SH-SY5Y (cell line): ENCODE data around the gene TSC22D4.

Source experiments
- GATA2 ChIP-seq: IDR thresholded peaks from 2 replicates; pipeline ENCODE4 v1.6.1; 2011; ENCODE audit warnings: mild to moderate bottlenecking, low read depth, low read length
- GATA3 ChIP-seq: IDR thresholded peaks from 2 replicates; pipeline ENCODE4 v1.6.1; 2011; ENCODE audit warnings: low read depth, mild to moderate bottlenecking, low read length, moderate library complexity

The TSC22D4 gene

GRCh38 chr7:100492738-100493475 lies 13.9 kb upstream of the TSC22D4 start:
- no peak for TF ChIP-seq GATA2
- no peak for TF ChIP-seq GATA3

GRCh38 chr7:100491192-100491578 lies 12.2 kb upstream of the TSC22D4 start:
- no peak for TF ChIP-seq GATA3
- TF ChIP-seq GATA2: no peak

GRCh38 chr7:100490483-100491191 lies 11.6 kb upstream of the TSC22D4 start:
- TF ChIP-seq GATA3: no peak
- no peak for TF ChIP-seq GATA2

- TF ChIP-seq GATA3: no peak
- no peak for TF ChIP-seq GATA2
Observed at GRCh38 chr7:100489824-100490223, 10.8 kb upstream of the TSC22D4 start.

- TF ChIP-seq GATA2: no peak
- no peak for TF ChIP-seq GATA3
Observed at GRCh38 chr7:100489121-100489520, 10.1 kb upstream of the TSC22D4 start.

- no peak for TF ChIP-seq GATA3
Observed at GRCh38 chr7:100488333-100489095, 9.5 kb upstream of the TSC22D4 start.

GRCh38 chr7:100486753-100487446 lies 7.9 kb upstream of the TSC22D4 start:
- TF ChIP-seq GATA3: no peak
- TF ChIP-seq GATA2: no peak

GRCh38 chr7:100486111-100486636 lies 7.2 kb upstream of the TSC22D4 start:
- no peak for TF ChIP-seq GATA3
- no peak for TF ChIP-seq GATA2

GRCh38 chr7:100485471-100485876 lies 6.5 kb upstream of the TSC22D4 start:
- no peak for TF ChIP-seq GATA2
- no peak for TF ChIP-seq GATA3

GRCh38 chr7:100484673-100485045 lies 5.6 kb upstream of the TSC22D4 start:
- TF ChIP-seq GATA2 (no peak), GATA3 (no peak)

GRCh38 chr7:100483722-100484672 lies 5.0 kb upstream of the TSC22D4 start, which contains the start of gene NYAP1:
NYAP1 (plus strand) TSS chr7:100483927; CDS start chr7:100485312, 1,385 bp downstream.
- no peak for TF ChIP-seq GATA3
- no peak for TF ChIP-seq GATA2

GRCh38 chr7:100483090-100483721 lies 4.2 kb upstream of the TSC22D4 start:
- TF ChIP-seq GATA3 (no peak), GATA2 (no peak)
